HG03159 (cell line): ENCODE results near the gene POLD4.
"Not testable (repeated sequence)": the region's sequence is repeated elsewhere in the genome, so short reads cannot be mapped to it uniquely, and the experiment has no call there.

Experiments used
- ATAC-seq: cut with Tn5 transposase; IDR thresholded peaks from one replicate; pipeline ENCODE4 v1.9.1; 2021; ENCODE audit warnings: mild to moderate bottlenecking, moderate library complexity; ENCODE audit not compliant: unreplicated experiment

POLD4 gene

GRCh38 chr11:67354075-67355022 lies 1.0 kb upstream of the POLD4 start:
- ATAC-seq: no peak

GRCh38 chr11:67352546-67353316 lies 615 bp downstream of the POLD4 start:
- ATAC-seq: peak; percentile 4

GRCh38 chr11:67351275-67352005 lies 1.9 kb downstream of the POLD4 start:
- no peak for ATAC-seq

- ATAC-seq: no peak
Observed at GRCh38 chr11:67349928-67350465, 3.3 kb downstream of the POLD4 start.

- no peak for ATAC-seq
Observed at GRCh38 chr11:67349457-67349856, 3.9 kb downstream of the POLD4 start.

- no peak for ATAC-seq
Observed at GRCh38 chr11:67349036-67349435, 4.3 kb downstream of the POLD4 start.

GRCh38 chr11:67347964-67348749 lies 5.2 kb downstream of the POLD4 start:
- no peak for ATAC-seq

GRCh38 chr11:67345920-67346819 lies 7.2 kb downstream of the POLD4 start:
- ATAC-seq: no peak

GRCh38 chr11:67345247-67345919 lies 8.0 kb downstream of the POLD4 start:
- no peak for ATAC-seq

- ATAC-seq: no peak
Observed at GRCh38 chr11:67344264-67344663, 9.1 kb downstream of the POLD4 start.

- no peak for ATAC-seq
Observed at GRCh38 chr11:67337257-67337656, 16.1 kb downstream of the POLD4 start.

GRCh38 chr11:67332081-67332691 lies 21.2 kb downstream of the POLD4 start:
- no peak for ATAC-seq

- ATAC-seq: no peak
Observed at GRCh38 chr11:67323526-67323925, 29.8 kb downstream of the POLD4 start.

- no peak for ATAC-seq
Observed at GRCh38 chr11:67322049-67322448, 31.3 kb downstream of the POLD4 start.

- no peak for ATAC-seq
Observed at GRCh38 chr11:67321313-67321871, 32.0 kb downstream of the POLD4 start.

GRCh38 chr11:67320691-67321090 lies 32.7 kb downstream of the POLD4 start:
- no peak for ATAC-seq

GRCh38 chr11:67320011-67320410 lies 33.3 kb downstream of the POLD4 start:
- ATAC-seq: no peak

- not testable (repeated sequence) for ATAC-seq
Observed at GRCh38 chr11:67318876-67319275, 34.5 kb downstream of the POLD4 start.
